ENCODE data around the gene EMC8. TPM values are rescaled to one million over a fixed set of nuclear protein-coding genes. Genes with fewer than 3 reads are reported as not detected.

The EMC8 gene
- total RNA-seq, 1 donor from 2014 or later, result 42.7 TPM

DNA sequence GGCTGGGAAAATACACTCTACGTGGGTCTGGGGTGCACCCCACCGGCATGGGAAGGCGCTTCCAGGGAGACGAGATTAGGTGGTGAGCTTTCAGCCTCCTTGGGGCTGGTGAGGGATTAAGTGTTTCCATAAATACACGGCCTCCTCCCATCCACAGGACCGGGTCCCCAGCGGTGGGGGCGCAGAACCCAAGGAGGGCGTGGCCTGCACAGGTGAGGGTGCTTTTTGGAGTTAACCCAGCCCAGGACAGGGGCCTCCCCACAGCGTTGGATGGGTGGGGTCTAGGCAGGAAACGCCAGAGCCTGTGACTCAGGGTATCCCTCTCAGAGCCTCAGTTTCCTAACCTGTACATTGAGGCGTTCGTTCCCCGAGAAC is 49.6 kb downstream of the EMC8 start:
- Mint-ChIP-seq H3K27ac (ENCODE audit: unreplicated experiment) (no peak overlapping the region), H3K36me3 (ENCODE audit: low read depth, unreplicated experiment) (peaks cover 3% of the 10 kb centered on the region), H3K27me3 (ENCODE audit: unreplicated experiment) (peaks cover 6% of the 10 kb centered on the region), H3K4me1 (ENCODE audit: unreplicated experiment) (peaks cover 26% of the 10 kb centered on the region), H3K9me3 (ENCODE audit: unreplicated experiment) (no peaks in the 10 kb centered on the region), H3K4me3 (ENCODE audit: unreplicated experiment) (no peak overlapping the region)
- no peak for DNase-seq (ENCODE audit: low spot score)
- TF ChIP-seq CTCF (IDR thresholded peaks at IDR 0.05; ENCODE audit: unreplicated experiment), result no peak

DNA sequence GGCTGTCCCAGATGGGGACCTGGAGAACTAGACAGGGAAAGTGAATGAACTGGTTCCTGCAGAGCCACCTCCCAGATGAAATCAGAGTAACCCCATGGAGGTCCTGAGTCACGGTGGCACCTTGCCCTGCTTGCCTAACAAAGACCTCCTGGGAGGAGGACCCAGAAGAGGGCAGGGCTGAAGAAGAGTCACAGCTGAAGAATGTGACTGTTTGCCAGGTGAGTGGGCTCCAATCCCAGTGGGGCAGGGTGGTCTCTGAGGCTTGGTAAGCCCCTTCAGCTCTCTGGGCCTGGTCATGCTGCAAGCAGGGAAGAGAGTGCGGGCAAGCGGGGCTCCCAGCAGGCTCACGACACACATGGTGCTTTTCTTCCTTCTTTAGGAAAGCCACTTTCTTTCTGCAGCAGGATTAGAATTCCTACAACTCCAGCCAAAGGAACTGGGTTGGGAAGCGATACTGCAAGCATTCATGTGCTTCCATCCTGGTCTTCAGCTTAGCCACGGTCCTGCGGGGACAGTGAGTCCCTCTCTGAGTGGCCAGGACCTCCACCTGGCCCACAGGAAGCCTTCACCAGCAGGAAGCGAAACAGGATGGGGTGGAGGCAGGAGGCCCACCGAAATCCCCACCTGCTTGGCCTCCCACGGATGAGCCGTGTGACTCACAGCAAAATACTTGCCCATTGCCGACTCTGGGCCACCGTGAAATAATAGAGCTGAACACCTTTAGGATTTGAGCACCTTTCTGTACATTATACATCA is 52.7 kb downstream of the EMC8 start:
- peak overlapping the region; percentile 14 for H3K27ac Mint-ChIP-seq (ENCODE audit: unreplicated experiment)

GRCh38 chr16:85738923-85739715 is 60.2 kb downstream of the EMC8 start:
- TF ChIP-seq CTCF (IDR thresholded peaks at IDR 0.05; ENCODE audit: unreplicated experiment), result no peak
- DNase-seq (ENCODE audit: low spot score), result no peak
- peaks cover 3% of the 10 kb centered on the region for H3K27me3 Mint-ChIP-seq (ENCODE audit: unreplicated experiment)
- H3K27ac Mint-ChIP-seq (ENCODE audit: unreplicated experiment), result no peak overlapping the region
- H3K36me3 Mint-ChIP-seq (ENCODE audit: low read depth, unreplicated experiment), result no peaks in the 10 kb centered on the region
- H3K9me3 Mint-ChIP-seq (ENCODE audit: unreplicated experiment), result no peaks in the 10 kb centered on the region
- no peak overlapping the region for H3K4me3 Mint-ChIP-seq (ENCODE audit: unreplicated experiment)
- no peaks in the 10 kb centered on the region for H3K4me1 Mint-ChIP-seq (ENCODE audit: unreplicated experiment)

More for the DNA sequence above, 52.7 kb downstream of the EMC8 start:
- Mint-ChIP-seq H3K36me3 (ENCODE audit: low read depth, unreplicated experiment) (peaks cover 3% of the 10 kb centered on the region), H3K4me1 (ENCODE audit: unreplicated experiment) (peaks cover 15% of the 10 kb centered on the region), H3K4me3 (ENCODE audit: unreplicated experiment) (no peak overlapping the region), H3K27me3 (ENCODE audit: unreplicated experiment) (peaks cover 3% of the 10 kb centered on the region), H3K9me3 (ENCODE audit: unreplicated experiment) (no peaks in the 10 kb centered on the region)
- no peak for DNase-seq (ENCODE audit: low spot score)
- TF ChIP-seq CTCF (IDR thresholded peaks at IDR 0.05; ENCODE audit: unreplicated experiment), result no peak

DNA sequence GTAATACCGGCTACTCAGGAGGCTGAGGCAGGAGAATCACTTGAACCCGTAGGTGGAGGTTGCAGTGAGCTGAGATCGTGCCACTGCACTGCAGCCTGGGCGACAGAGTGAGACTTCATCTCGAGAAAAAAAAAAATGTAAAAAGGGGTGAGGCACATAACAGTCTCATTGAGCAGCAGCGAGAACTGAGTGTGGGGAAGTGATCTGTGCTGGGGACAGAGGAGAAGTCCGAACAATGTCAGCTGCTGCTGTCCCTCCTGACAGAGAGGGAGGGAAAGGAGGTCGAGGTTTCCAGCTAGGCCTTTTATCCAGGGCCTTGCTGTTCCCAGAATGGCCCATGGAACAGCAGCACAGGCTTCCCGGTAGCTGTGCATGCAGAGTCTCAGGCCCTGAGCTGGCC is 62.4 kb downstream of the EMC8 start:
- H3K9me3 Mint-ChIP-seq (ENCODE audit: unreplicated experiment), result no peaks in the 10 kb centered on the region
- peaks cover 6% of the 10 kb centered on the region for H3K27me3 Mint-ChIP-seq (ENCODE audit: unreplicated experiment)
- no peak overlapping the region for H3K4me3 Mint-ChIP-seq (ENCODE audit: unreplicated experiment)
- H3K27ac Mint-ChIP-seq (ENCODE audit: unreplicated experiment), result no peak overlapping the region
- no peak for DNase-seq (ENCODE audit: low spot score)
- no peaks in the 10 kb centered on the region for H3K4me1 Mint-ChIP-seq (ENCODE audit: unreplicated experiment)
- TF ChIP-seq CTCF (IDR thresholded peaks at IDR 0.05; ENCODE audit: unreplicated experiment), result no peak
- H3K36me3 Mint-ChIP-seq (ENCODE audit: low read depth, unreplicated experiment), result no peaks in the 10 kb centered on the region

DNA sequence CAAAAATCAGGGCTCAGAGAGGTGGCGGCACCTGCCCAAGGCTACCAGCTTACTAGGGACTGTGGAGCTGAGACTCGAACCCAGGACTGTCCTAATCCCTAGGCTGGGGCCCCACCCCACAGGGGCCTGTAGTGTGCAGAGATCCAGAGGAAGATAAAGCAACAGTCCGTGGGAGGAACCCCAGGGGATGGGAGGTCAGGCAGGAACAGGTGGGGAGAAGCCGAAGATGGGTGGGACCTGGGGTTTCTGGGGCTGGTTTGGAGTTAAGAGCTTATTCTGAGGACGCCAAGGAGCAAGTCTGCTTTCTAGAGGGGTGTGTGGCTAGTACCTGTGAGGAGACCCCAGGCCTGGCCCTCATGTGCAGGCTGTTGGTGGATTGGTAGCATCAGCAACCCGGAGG is 63.4 kb downstream of the EMC8 start:
- no peaks in the 10 kb centered on the region for H3K9me3 Mint-ChIP-seq (ENCODE audit: unreplicated experiment)
- TF ChIP-seq CTCF (IDR thresholded peaks at IDR 0.05; ENCODE audit: unreplicated experiment), result no peak
- H3K27me3 Mint-ChIP-seq (ENCODE audit: unreplicated experiment), result peaks cover 6% of the 10 kb centered on the region
- no peak overlapping the region for H3K4me3 Mint-ChIP-seq (ENCODE audit: unreplicated experiment)
- H3K4me1 Mint-ChIP-seq (ENCODE audit: unreplicated experiment), result no peaks in the 10 kb centered on the region
- no peak for DNase-seq (ENCODE audit: low spot score)
- H3K27ac Mint-ChIP-seq (ENCODE audit: unreplicated experiment), result no peak overlapping the region
- H3K36me3 Mint-ChIP-seq (ENCODE audit: low read depth, unreplicated experiment), result no peaks in the 10 kb centered on the region

Data from endothelial cell (in vitro differentiated cells).